ENCODE data around the gene HOXD1.

HOXD1 gene

DNA sequence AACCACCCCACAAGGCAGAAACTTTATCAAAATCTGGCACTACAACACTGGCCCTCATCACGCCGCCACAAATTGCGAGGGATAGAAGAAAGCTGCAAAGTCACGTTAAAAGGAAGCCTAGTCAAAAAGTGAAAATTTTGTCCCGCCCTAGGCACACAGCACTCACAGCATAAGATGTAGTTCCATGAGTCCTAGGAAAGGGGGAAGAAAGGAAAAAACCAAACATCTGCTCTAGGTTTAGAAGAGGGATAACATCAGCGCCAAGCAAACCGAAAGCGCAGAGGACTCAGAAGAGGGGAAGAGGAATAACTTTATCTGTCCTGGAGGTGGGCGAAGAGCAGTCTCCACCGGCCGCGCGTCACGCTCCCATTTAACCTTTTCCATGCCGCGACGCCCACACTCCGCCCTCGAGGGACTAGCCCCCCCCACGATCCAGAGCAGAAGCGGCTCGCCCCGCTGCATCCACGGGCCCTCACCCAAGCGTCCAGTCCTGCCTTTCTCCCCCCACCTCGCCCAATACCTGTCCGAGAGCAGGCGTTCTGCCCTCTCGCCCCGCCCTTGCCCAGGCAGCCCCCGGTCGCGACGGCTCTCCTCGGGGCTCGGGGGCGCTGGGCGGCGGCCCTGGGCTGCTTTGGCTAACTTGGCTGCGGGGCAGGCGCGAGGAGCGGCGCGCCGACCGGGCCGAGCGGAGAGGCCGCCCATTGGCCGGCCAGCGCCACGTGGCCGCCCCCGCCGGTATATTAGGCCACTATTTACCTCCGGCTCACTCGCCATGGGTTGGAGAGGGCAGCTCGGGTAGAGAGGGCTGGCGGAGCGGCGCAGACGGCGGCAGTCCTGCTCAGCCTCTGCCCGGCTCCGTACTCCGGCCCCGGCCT, at the start of gene HOXD1:
Gene HOXD1 (plus strand): TSS at position 770 of the 875 bp plus-strand sequence. CDS start 134 bp downstream, outside the sequence.
- DNase-seq (ENCODE audit: low read depth) = no peak

DNA sequence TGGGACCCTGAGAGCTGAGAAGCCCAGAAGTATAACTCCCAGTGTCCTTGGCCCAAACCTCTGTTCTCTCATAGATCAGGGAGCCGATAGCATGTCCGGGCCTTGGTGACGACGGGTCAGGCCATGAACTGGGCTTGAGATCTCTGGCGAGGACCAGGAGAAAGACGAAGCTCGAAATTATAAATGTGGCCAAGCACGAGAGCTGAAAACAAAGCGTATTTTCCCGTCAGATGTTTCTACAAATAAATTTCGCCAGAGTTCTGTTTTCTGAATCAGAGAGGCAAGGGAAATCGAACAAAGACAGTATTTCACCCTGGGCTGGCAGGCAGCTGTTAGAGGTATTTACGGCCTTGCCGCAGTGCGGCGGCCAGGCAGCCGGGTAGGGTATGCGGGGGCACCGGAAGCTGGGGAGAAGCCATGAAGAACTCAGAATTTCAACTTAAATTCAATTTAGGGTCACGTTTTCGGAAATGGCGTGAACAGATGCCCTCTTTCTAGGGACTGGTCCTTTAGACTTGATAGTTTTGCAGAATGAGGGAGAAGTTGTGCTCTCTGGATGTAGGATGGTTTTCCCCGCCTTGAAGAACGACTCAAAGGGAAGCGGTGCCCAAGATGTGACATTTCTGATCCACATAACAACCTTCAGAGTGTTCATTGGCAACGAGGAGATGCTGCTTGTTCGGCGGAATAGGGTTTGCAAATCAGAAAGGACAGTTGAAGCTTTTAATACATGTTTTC, 49.4 kb upstream of the HOXD1 start:
- DNase-seq (ENCODE audit: low read depth) = no peak

DNA sequence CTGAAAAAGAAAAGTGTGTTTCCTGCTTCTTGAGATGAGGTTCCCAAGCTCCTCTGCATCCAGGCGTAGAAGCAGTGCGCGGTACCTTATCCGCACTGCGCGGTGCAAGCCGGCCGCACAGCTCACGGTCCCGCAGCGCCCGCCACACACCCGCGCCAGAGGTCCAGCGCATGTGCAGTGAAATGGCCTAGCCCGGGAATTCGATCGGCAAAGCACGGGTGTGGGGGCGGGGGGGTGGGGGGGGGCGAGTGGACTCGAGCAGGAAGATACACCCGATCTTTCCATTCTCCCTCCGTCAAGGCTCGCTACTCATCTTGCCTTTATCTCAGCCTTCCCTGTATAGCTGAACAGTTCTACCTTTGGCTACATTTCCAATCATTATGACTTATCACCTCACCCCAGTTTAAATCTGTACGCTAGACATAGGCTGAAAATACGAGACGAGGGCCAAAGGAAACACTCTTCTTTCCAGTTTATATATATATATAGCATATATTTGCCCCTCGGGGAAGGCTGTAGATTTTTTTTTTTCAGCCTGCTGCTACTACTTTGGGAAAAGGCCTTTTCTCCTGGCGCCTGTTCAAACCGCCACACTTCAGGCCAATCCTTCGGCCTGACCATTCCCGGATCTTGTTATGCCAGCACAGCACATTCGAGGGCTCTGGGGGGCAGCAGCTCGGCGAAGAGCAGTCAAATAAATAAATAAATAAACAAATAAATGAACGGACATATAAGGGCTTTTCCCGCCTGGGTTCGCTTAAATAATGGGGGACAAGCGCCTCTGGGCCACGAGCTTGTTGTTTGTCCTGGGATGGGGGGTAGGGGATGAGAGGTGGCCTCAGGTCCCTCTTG, 48.6 kb upstream of the HOXD1 start:
- DNase-seq (ENCODE audit: low read depth) = no peak

DNA sequence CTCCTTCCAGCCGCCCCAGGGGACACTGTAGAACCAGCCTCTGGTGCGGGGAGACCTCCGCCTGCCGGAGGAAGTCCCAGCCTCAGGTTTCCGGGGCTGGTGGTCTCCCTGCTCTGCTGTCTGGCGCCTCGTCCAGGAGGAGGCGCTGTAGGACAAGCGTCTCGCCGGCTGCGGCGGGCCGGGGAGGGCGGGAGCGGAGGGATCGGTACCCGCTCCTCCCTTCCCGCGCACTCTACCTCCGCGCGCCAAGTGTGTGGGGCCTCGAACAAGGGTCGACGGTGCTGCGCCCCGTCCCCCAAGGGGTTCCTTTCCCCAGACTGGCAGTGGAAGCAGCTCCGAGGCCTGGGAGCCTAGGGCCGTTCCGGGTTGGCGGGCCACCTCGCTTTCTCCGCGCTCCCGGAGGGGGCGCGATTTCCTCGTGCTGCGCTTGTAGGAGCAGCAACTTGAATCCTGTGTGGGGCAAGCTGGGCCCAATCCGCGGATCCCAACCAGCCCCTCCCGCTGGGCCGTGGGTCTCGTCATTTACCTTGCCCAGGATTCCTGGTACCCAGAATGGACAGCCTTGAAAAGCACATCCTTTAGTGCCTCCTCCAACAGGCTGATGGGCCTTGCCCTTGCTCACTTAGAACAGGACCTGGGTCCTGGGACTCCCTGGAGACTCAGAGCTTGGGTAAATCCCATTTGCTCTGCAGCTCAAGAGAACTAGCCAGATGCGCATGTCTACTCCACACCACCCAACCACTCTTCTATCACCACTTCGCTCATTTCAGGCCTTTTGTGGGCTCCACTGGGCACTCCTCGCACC, 47.8 kb upstream of the HOXD1 start:
- DNase-seq (ENCODE audit: low read depth) = peak; percentile 58

DNA sequence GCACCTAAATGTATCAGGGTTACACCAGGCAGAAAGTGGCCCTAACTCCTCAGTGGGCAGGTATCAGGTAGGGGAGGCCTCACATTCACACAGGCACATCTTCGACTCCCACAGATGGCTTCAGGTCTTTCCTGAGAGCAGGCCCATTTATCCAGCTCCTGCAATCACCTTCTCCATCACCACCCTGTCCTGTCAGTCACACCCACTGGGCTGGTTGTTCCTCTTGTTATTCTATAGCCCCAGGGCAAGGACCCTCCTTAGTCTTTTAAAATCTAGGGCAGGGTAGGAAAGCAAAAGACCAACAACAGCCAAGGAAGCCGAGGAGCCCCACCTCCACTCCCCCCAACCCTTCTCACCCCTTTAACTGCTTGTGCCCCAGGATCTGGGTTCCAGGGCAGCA, 46.2 kb upstream of the HOXD1 start:
- DNase-seq (ENCODE audit: low read depth) = no peak

DNA sequence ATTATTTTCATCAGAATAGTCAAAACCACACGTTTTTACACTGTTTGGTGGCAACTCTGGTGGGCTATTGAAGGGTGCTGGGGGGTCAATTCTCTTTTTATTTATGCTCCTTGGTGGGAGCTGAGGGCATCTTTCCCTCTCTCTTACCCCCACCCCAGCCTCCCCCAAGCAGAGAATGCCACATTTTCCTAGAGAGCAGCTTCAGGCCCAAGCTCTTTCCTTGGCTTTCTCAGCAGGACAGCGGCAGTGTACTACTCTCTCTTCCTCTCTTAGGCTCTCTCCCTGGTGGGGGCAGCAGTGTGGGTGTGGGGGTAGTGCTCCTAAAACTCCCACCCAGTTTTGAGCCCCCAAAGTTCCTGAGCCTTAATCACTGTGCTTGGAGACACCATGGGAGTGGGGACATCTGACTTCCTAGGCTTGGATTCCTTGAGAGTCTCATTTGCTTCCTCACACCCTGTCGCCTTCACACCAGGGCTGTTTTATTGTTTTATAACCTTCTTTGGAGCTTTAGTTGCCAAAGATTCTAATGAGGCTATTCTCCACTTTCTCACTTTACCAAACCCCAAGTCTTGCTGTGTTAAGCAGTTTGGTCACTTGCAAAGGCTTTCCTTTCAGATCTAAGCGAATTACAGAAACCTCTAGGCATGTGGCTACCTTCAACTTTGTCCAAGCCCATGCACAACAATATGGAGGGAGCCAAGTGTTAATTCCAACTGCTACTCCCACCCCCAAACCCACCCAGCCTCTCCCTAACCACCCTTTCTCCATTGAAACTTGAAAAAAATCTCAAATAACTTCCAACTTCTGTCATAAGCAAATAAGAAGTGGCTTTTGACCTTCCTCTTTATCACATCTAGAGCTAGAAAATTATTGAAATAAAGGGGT, 43.1 kb upstream of the HOXD1 start:
- DNase-seq (ENCODE audit: low read depth) = no peak

DNA sequence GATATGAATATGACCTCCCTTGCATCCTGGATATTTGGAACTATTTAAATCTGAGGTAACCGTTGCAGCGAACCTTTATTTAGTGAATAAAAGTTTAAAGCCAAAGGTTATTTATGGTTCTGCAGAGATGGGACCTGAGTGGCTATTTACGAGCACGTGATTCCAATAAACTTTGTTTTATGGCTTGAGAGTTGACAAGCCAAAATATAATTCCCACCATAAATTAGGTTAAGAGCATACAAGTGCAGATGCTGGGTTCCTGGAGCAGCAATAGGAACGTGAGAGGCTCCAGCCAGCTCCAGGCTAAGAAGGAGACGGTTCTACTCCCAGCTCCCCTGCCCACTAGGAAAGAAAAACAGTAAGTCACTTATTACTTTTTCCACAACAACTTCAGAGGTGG, 42.4 kb upstream of the HOXD1 start:
- DNase-seq (ENCODE audit: low read depth) = no peak

DNA sequence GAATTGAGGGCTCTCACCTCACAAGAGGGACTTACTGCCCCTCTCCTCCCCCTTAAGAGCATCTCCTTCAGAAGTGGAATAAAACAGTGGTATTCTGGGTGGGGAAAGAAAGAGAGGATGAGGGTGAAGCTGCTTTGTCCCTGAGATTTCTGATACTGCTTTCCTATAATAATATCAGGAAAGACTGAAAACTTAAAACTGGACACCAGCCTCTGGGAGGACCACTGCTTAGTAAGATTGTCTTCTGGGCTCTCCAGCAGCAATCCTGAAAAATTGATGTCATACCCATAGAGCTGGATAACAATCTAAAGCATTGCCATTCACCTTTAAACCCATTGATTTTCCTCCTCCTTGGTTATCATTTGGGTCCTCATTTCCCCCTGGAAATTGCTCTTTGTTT, 41.8 kb upstream of the HOXD1 start:
- no peak for DNase-seq (ENCODE audit: low read depth)

DNA sequence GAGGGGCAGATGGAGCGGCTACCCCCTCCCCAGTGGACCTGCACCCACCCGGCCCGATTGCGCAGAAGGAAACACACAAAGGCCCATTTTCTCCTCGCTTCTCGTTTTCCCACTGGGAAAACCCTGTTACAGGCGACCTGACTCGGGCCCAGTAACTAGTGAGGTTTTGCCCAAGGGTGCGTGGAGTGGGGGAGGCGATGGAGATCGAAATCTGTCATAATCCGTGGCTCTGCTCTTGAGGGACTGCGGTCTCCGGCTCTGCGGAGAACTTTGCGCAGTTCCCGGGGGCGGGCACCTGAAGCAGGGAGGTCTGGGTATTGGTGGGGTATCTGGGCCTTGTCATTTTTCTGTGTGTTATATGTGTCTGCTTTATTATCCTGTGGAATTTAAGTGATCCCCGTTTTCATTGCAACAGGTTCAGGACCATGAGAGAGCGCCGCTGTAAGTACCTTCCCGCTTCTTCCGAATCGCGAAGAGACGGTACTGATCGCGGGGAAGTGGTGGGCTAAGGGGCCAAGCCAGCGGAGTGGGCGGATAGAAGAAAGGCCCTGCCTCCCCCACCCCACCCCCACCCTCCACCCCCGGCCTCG, 41.2 kb upstream of the HOXD1 start:
- DNase-seq (ENCODE audit: low read depth) = no peak

DNA sequence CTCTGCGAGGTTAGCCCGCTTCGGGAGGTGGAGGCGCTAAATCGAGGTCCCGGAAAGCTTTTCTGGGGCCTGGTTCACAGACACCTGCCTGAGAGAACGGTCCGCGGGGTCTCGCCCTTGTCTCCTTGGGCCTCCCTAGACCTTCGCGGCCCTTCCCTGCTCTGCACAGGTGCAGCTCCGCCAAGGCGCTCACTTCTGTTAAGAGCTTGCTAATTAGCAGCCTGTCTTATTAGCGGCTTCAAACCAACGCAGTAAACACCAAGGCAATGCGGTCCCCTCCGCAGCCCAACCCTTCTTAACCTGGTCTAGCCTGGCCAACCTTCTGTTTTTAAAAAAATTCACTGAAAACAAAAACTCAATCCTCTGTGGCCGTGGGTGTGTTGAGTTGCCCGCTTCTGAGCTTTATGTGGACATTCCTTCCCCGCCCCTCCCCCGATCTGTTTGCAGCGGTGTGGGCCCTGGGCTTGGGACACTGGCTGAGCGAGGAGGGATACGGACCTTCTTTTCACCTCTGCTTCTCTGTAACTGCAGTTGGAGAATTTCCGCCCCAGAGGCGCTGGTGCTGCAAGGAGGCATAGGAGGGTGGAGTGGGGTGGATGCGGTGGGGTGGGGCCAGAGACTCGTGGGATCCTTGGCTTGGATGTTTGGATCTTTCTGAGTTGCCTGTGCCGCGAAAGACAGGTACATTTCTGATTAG, 40.5 kb upstream of the HOXD1 start:
- no peak for DNase-seq (ENCODE audit: low read depth)

DNA sequence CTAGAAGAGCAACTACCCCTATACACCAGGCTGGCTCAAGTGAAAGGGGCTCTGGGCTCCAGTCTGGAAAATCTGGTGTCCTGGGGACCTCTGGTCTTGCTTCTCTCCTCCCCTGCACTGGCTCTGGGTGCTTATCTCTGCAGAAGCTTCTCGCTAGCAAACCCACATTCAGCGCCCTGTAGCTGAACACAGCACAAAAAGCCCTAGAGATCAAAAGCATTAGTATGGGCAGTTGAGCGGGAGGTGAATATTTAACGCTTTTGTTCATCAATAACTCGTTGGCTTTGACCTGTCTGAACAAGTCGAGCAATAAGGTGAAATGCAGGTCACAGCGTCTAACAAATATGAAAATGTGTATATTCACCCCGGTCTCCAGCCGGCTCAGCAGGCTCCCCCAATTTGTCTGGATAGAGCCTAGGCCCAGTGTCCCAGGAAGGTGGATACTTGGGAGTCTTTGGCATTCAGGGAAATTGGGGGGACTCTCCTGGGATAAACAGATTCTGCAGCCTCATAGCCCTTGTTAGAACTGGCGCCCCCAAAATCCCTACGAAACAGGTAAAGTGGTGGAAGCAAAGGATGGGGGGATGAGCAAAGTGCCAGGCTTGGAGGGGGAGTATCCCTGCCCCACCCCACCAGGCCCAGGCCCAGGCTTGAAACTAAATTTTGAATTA, 39.6 kb upstream of the HOXD1 start:
- no peak for DNase-seq (ENCODE audit: low read depth)

DNA sequence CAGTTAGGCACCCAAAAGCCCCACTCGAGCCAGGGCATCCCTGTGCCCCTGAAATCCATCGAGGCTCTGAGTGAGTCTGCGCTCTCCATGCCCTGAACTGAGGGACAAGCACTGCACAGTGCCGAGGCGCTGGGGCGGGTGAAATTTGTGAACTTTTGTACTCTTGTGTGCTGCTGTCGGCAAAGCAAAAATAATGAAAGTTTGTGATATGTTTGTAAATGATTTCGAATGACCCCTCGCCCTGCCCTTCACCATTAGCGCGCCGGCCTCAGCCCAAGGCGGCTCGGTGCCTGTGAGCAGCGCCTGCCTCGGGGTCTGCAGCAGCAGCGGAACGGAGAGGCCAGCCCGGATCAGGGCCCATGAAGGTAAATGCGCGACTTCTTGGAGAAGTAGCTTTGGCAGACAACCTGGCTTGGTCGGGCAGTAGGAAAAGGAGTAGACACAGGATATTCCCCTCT, 39.0 kb upstream of the HOXD1 start:
- DNase-seq (ENCODE audit: low read depth) = no peak

DNA sequence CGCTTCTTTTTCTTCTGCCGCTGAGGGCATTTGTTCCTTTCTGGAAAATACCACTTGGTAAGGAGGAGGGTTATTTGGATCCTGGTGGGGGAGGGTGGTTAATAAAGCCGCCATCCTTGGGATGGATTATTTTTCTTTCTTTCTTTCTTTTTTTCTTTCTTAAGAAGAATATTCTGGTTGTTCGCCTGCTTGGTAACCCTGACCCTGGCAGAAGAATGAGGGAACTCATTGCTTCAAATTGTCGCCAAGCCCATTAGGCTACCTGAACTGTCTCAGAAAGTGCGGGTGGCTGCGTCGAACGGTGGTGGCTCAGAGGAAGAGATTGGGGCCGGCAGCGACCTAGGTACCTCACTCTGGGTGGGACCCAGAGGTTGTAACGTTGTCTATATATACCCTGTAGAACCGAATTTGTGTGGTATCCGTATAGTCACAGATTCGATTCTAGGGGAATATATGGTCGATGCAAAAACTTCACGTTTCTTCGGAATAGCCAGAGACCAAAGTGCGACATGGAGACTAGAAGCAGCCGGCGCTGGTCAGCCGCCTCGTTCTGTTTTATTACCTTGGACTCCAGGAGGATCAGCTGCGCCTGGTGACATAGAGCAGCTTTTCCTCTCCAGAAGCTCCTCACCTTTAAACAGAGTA, 38.4 kb upstream of the HOXD1 start:
- DNase-seq (ENCODE audit: low read depth) = no peak

DNA sequence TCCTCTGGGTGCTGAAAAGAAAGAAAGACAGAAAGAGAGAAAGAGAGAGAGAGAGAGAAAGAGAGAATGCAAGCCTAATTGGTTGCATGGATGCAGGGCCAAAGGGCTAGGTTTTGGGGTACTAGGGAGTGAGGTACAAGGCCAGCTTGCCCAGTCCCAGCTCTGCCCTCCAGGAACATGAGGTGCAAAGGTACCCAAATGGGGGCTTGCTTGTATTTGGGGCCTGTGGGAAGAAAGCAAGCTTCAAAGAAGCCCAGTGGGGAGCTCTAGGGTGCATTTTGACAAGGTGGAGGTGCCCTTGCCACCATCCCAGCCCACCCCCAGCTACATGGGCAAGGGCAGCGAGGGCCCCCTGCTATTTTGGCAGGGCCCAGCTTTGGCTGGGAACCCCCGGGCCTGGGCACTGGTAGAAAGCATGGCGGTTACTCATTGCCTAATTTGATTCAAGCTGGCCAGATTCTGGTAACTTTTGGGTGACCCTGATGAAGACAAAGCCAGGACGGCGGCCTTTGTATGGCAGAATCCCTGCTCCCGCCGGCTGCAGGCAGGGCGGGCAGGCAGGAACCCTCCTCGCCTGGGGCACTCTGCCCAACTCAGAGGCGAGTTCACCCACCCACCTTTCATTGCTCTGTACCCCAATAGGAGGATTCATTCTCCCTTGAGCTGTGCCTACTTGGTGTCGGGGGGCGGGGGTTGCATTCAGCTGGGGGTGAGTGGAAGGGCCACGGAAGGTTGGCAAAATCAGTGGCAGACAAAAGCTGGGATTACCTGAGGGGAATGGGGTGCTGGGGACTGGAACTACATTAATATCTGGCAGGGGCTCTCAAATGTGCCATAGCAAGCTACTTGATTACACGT, 37.7 kb upstream of the HOXD1 start:
- no peak for DNase-seq (ENCODE audit: low read depth)

DNA sequence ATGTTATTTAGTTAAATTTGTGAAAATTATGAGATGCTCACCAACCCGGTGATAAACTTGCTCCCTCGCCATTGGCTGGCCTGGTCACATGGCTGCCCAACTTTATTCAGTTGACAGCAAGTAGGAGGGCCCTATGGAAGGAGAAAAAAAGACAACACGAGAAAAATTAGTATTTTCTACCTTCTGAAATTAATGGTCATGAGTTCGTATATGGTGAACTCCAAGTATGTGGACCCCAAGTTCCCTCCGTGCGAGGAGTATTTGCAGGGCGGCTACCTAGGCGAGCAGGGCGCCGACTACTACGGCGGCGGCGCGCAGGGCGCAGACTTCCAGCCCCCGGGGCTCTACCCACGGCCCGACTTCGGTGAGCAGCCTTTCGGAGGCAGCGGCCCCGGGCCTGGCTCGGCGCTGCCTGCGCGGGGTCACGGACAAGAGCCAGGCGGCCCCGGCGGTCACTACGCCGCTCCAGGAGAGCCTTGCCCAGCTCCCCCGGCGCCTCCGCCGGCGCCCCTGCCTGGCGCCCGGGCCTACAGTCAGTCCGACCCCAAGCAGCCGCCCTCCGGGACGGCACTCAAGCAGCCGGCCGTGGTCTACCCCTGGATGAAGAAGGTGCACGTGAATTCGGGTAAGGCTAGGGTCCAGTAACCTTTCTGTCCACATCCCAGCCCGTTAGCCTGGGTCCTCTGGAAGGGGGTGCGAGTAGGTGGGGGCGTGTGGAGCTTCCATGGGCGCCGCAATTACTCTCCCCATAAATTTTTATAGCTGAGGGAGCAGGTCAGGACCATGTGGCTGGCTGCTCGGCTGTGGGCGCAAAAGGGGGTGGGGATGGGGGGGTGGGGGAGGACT, 36.8 kb upstream of the HOXD1 start, which contains the start of gene HOXD4:
Gene HOXD4 (plus strand): TSS at position 109 of the 846 bp plus-strand sequence. CDS start 84 bp downstream, at position 193.
- DNase-seq (ENCODE audit: low read depth) = no peak
